ENCODE data around the gene CFHR4. TPM values are rescaled to one million over a fixed set of nuclear protein-coding genes. Genes with fewer than 3 reads are reported as not detected.
"Not testable (repeated sequence)": the region's sequence is repeated elsewhere in the genome, so short reads cannot be mapped to it uniquely, and the experiment has no call there.

The CFHR4 gene
- total RNA-seq, 1 donor from 2014 or later = not detected

- DNase-seq (ENCODE audit: missing footprints); intact Hi-C loops (cut with DNase I); ATAC-seq: not testable (repeated sequence)
These were observed 39.0 kb downstream of the CFHR4 start for GRCh38 chr1:196926839-196927238.

DNA sequence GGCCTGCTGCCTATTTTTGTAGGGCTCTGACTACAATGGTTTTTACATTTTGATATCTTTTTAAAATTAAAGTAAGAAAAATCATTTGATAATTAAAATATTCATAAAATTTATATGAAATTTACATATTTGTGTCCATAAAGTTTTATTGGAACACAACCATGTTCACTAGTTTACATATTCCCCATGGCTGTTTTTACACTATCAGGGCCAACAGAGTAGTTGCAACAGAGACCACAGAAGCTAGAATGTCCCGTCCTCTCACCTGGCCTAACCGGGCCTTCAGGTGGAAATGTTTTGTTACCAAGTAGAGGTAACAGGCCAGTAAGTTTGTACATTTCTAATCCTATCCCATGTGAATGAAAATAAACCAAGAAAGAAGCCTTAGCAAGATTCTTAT is 45.0 kb downstream of the CFHR4 start:
- DNase-seq (ENCODE audit: missing footprints); intact Hi-C loops (cut with DNase I); ATAC-seq: not testable (repeated sequence)

DNA sequence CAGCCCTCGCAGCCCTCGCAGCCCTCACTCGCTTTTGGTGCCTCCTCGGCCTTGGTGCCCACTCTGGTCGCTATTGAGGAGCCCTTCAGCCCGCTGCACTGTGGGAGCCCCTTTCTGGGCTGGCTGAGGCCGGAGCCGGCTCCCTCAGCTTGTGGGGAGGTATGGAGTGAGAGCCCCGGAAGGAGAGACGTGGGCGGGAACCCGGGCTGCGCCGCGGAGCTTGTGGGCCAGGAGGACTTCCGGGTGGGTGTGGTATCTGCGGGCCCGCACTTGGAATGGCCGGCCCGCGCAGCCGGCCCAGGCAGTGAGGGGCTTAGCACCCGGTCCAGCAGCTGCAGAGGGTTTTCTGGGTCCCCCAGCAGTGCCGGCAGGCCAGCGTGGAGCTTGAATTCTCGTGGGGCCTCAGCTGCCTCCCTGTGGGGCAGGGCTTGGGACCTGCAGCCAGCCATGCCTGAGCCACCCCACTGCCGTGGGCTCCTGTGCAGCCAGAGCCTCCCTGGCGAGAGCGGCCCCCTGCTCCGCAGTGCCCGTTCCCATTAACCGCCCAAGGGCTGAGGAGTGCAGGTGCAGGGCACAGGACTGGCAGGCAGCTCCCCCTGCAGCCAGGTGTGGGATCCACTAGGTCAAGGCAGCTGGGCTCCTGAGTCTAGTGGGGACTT is 45.8 kb downstream of the CFHR4 start:
- intact Hi-C loops (cut with DNase I) = no loop called here
- ATAC-seq (no peak), DNase-seq (ENCODE audit: missing footprints) (no peak)

- DNase-seq (ENCODE audit: missing footprints); ATAC-seq; intact Hi-C loops (cut with DNase I): not testable (repeated sequence)
These were observed 53.6 kb downstream of the CFHR4 start for GRCh38 chr1:196941474-196941873.

DNA sequence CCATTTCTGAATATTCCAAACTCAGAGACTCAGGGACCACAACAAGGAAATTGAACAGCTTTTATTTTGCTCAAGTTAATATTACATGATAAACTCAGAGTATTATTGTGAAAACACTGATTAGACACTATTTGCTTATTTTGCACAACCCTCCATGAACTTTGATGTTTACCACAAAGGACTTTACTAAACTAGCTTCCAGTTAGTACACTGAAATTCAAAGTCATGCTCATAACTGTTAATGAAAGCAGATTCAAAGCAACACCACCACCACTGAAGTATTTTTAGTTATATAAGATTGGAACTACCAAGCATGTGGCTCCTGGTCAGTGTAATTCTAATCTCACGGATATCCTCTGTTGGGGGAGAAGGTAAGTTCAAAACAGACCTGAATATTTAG is 55.7 kb downstream of the CFHR4 start, which contains the start of gene CFHR2:
TSS of gene CFHR2 (plus strand) at position 171 of the 400 bp plus-strand sequence. CDS start at position 314, 143 bp downstream.
- intact Hi-C loops (cut with DNase I); DNase-seq (ENCODE audit: missing footprints); ATAC-seq: not testable (repeated sequence)

GRCh38 chr1:196951711-196952394 is 64.0 kb downstream of the CFHR4 start:
- DNase-seq (ENCODE audit: missing footprints) = no peak
- no peak for ATAC-seq
- intact Hi-C loops (cut with DNase I) = no loop called here

GRCh38 chr1:196954778-196955177 is 66.9 kb downstream of the CFHR4 start:
- ATAC-seq (no peak), DNase-seq (ENCODE audit: missing footprints) (no peak)
- intact Hi-C loops (cut with DNase I) = no loop called here

- ATAC-seq = no peak
- intact Hi-C loops (cut with DNase I) = no loop called here
- no peak for DNase-seq (ENCODE audit: missing footprints)
These were observed 68.1 kb downstream of the CFHR4 start for GRCh38 chr1:196955926-196956325.

- ATAC-seq (no peak), DNase-seq (ENCODE audit: missing footprints) (no peak)
- intact Hi-C loops (cut with DNase I) = no loop called here
These were observed 73.0 kb downstream of the CFHR4 start for GRCh38 chr1:196960854-196961253.

Other genes with a start within 250 kb of the CFHR4 start
- gene CFH, start 236.0 kb upstream of the CFHR4 start, total RNA-seq = 39.6 TPM
- gene CFHR3, start 113.2 kb upstream of the CFHR4 start, total RNA-seq = not detected
- gene CFHR1, start 68.3 kb upstream of the CFHR4 start, total RNA-seq = not detected
- not detected for gene CFHR2, start 55.7 kb downstream of the CFHR4 start, total RNA-seq
- not detected for gene CFHR5, start 89.5 kb downstream of the CFHR4 start, total RNA-seq
- gene F13B, start 179.2 kb downstream of the CFHR4 start, total RNA-seq = not detected